LNCAP (cell line): Measurements from ENCODE around the gene FOXP1.

Experiments used
- TF ChIP-seq, protein P1 (sequence below): fragments of 450-650 bp; IDR thresholded peaks from 2 replicates; pipeline ENCODE4 v1.5.1; 2017; ENCODE audit warnings: mild to moderate bottlenecking

The FOXP1 gene

DNA sequence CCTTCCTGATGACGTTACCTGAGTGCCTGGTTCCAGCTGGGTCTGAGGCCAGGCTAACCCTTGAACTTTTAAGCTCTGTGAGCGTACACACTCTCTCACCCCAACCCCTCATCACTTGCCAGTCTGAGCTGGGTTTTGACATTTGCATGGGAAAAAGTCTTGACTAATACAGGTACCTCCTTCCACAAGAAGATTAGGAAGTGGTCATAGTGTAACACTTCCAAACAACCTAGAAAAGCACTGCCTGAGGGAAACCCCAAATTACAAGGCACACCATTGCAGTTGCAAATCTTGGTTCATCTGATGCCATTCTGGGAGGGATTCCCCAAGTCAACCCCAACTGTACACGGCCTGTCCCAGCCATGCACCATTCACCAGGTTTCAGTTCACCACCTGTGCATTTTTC is 499.8 kb downstream of the FOXP1 start:
- TF ChIP-seq, protein P1, sequence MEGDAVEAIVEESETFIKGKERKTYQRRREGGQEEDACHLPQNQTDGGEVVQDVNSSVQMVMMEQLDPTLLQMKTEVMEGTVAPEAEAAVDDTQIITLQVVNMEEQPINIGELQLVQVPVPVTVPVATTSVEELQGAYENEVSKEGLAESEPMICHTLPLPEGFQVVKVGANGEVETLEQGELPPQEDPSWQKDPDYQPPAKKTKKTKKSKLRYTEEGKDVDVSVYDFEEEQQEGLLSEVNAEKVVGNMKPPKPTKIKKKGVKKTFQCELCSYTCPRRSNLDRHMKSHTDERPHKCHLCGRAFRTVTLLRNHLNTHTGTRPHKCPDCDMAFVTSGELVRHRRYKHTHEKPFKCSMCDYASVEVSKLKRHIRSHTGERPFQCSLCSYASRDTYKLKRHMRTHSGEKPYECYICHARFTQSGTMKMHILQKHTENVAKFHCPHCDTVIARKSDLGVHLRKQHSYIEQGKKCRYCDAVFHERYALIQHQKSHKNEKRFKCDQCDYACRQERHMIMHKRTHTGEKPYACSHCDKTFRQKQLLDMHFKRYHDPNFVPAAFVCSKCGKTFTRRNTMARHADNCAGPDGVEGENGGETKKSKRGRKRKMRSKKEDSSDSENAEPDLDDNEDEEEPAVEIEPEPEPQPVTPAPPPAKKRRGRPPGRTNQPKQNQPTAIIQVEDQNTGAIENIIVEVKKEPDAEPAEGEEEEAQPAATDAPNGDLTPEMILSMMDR, result no peak

GRCh38 chr3:71082833-71083232 is 500.7 kb downstream of the FOXP1 start:
- TF ChIP-seq, protein P1, result no peak

GRCh38 chr3:71080517-71081083 is 502.9 kb downstream of the FOXP1 start:
- TF ChIP-seq, protein P1, result no peak

DNA sequence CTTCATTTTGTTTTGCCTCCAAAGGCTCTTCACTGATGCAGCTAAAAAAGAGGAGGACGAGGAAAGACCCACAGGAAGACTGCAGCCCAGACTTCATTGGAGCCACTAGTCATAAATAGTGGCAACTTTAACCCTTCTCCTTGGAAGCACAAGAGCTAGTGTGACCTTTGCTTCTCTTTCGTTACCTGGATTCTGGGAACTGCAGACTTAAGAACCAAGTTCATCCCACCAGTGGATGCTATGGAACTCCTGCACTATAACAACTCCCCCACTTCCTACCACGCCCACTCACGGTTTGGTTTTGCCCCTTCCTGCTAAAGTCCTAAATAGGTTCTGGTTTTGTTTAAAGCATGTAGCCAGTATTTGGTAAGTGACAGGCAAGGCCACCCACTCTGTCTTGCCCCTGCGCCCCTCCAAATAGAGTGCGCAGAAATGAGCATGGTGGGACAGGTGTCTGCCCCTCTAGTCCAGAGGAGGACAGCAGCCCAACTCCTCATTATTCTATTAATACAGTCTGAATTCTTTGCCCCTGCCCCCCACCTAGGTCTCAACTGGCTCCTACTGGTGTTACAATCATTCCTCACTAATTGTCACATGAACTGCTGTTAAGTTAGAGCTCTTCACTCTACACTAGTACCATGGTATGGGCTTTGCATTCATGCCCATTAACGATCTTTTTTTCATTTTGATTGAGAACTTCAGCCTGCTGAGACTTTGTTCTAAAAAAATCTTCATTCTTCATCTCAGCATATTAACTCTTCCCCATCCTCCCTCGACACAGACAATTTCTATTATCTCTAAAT is 504.6 kb downstream of the FOXP1 start:
- TF ChIP-seq, protein P1, result no peak

DNA sequence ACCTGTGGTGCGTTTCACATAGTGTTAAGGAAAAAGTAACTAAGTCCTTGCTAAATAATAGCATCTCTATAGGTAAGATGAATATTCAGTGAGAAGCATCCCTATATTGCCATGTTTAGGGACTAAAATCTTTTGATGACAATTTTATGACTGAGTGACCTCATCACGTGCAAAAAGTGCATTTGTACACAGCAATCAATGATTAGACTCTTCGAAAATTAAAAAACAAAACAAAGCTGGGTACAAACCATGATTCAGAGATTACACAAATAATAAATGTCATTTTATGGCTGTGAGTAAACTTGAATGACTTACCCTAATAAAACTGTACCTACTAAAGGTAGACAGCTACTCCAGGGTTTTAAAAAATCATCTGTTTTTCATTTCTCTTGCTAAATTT is 505.3 kb downstream of the FOXP1 start:
- TF ChIP-seq, protein P1, result no peak

DNA sequence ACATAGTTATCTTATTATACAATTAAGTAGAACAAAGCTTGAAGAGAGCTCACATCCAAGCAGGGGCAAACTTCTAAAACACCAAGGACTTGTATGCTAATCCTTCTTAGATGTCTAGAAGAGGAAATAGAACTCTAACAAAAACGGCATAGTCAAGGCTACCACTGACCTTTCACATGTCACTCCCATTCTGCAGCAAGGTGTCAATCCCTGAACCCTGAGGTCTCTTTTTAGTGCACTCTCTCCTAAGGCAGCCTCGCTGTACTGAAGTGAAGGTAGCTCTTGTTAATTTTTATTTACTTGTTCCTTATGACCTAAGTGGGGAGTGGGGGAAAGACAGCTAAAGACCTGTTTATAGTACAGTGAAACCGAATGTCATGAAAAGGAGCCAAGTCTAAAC is 506.5 kb downstream of the FOXP1 start:
- TF ChIP-seq, protein P1, result no peak

- TF ChIP-seq, protein P1, result no peak
Observed at GRCh38 chr3:71076361-71077002, 507.0 kb downstream of the FOXP1 start.
